MCF 10A (cell line): ENCODE results near the gene ALOX15B. TPM values are rescaled to one million over a fixed set of nuclear protein-coding genes. Genes with fewer than 3 reads are reported as not detected.
A peak's percentile ranks its signal among the peaks of the same experiment; 100 is the strongest.

Source experiments
- BruUV-seq: library from RNA; stranded (reverse); fragments of 400-500 nt; replicated peaks from 2 replicates; lab custom pipeline; 2021; lab: Mats Ljungman, UMichigan
- CTCF ChIA-PET: fragments of 300-600 bp; sonication (Branson Sonifier 250); formaldehyde crosslinking; extraction: SDS; loops from one replicate; lab custom pipeline; 2021; ENCODE audit warnings: antibody characterized with exemption, inconsistent platforms; lab: Yijun Ruan, JAX
- POLR2A ChIA-PET: fragments of 300-600, 350-650 bp; sonication (Branson Sonifier 250); formaldehyde crosslinking; extraction: SDS; loops from one replicate; lab custom pipeline; 2020; ENCODE audit warnings: antibody characterized with exemption, inconsistent platforms; lab: Yijun Ruan, JAX
- DNase-seq: peaks from one replicate; pipeline ENCODE4 v3.0.0-alpha.2; 2018; ENCODE audit not compliant: unreplicated experiment
- H3K27ac Mint-ChIP-seq: one replicate; pipeline ENCODE4 v1.8.0; 2022; ENCODE audit warnings: mild to moderate bottlenecking, low read depth, mixed read lengths; ENCODE audit not compliant: unreplicated experiment
- H3K27me3 Mint-ChIP-seq: one replicate; pipeline ENCODE4 v1.8.0; 2022; ENCODE audit warnings: mixed read lengths; ENCODE audit not compliant: insufficient read depth, unreplicated experiment
- H3K36me3 Mint-ChIP-seq: one replicate; pipeline ENCODE4 v1.8.0; 2022; ENCODE audit warnings: mild to moderate bottlenecking, moderate library complexity, mixed read lengths; ENCODE audit not compliant: insufficient read depth, unreplicated experiment
- H3K4me1 Mint-ChIP-seq: one replicate; pipeline ENCODE4 v1.8.0; 2022; ENCODE audit warnings: mixed read lengths; ENCODE audit not compliant: insufficient read depth, unreplicated experiment
- H3K4me3 Mint-ChIP-seq: one replicate; pipeline ENCODE4 v1.8.0; 2022; ENCODE audit warnings: mild to moderate bottlenecking, moderate library complexity, mixed read lengths; ENCODE audit not compliant: unreplicated experiment
- H3K9me3 Mint-ChIP-seq: one replicate; pipeline ENCODE4 v1.8.0; 2022; ENCODE audit warnings: mixed read lengths; ENCODE audit not compliant: unreplicated experiment
- CTCF ChIP-seq: fragments of 200-600 bp; IDR thresholded peaks from one replicate; pipeline ENCODE4 v1.8.0; 2022; ENCODE audit warnings: antibody characterized with exemption, mild to moderate bottlenecking; ENCODE audit not compliant: unreplicated experiment
- intact Hi-C: fragments of 100-400 bp; cut with micrococcal nuclease; formaldehyde crosslinking; loops from 2 replicates; pipeline ENCODE4 v1.14.1; 2022
- total RNA-seq: library from RNA; stranded (reverse); gene quantifications from 2 replicates; pipeline ENCODE4 v1.2.3, GENCODE V29; 2022

ALOX15B gene
- total RNA-seq, 1 experiment from 2014 or later, result 27.6 TPM

DNA sequence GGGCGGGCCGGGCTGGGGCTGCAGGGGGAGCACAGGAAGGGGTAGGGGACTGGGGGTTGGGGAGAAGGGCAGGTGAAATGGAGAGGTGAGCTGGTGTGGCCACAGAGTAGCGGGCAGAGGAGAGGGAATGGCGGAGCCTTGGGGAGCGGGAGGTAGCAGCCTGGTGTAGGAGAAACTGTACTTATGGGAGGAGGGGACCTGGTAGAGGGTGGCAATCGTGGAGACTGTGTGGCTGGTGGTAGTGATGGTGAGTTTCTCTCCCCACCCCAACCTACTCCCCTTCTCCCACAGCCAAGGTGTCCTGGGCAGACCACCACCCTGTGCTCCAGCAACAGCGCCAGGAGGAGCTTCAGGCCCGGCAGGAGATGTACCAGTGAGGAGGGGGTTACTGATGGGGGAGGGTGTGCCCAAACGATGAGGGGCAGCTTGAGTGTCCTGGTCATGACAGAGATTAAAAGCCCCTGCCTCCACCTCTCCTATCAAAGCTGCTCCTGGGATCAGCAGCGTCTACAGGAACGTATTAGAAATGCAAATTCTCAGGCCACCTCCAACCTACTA is 831 bp downstream of the ALOX15B start:
- Mint-ChIP-seq H3K27ac (peak overlapping the region; percentile 95), H3K36me3 (peaks cover 31% of the 10 kb centered on the region), H3K27me3 (no peaks in the 10 kb centered on the region), H3K9me3 (peaks cover 6% of the 10 kb centered on the region), H3K4me1 (peaks cover 23% of the 10 kb centered on the region), H3K4me3 (peak overlapping the region; percentile 82)
- ChIA-PET POLR2A (interaction anchor here (2.0 to 5.5 kb wide), 7 partner anchors 9 to 124 kb away, joined by 9 to 155 read pairs (median 15); partner anchors contain the start of genes CNTROB, RNF227 and TRAPPC1), CTCF (interaction anchor here (1.1 to 7.3 kb wide), 5 partner anchors 9 to 107 kb away, joined by 3 to 167 read pairs (median 28); no protein-coding TSS in a partner anchor)
- TF ChIP-seq CTCF, result no peak
- BruUV-seq, result no TSS peak
- DNase-seq, result no peak
- intact Hi-C loops, result loop anchor here (2.0 to 5.0 kb wide), 2 partner anchors 107 to 177 kb away; partner anchors contain the start of genes CNTROB and TRAPPC1

- TF ChIP-seq CTCF, result peak; percentile 87
- CTCF ChIA-PET, result interaction anchor here (0.6 to 7.3 kb wide), 40 partner anchors 10 to 298 kb away, joined by 3 to 167 read pairs (median 5); partner anchors contain the start of genes CNTROB, NAA38, RNF227 and TRAPPC1
- Mint-ChIP-seq H3K36me3 (peaks cover 44% of the 10 kb centered on the region), H3K27me3 (no peaks in the 10 kb centered on the region), H3K4me1 (peaks cover 23% of the 10 kb centered on the region), H3K9me3 (peaks cover 6% of the 10 kb centered on the region), H3K4me3 (peak overlapping the region; percentile 82), H3K27ac (peak overlapping the region; percentile 95)
- BruUV-seq, result no TSS peak
- POLR2A ChIA-PET, result interaction anchor here (0.6 to 5.5 kb wide), 30 partner anchors 9 to 199 kb away, joined by 3 to 155 read pairs (median 6); partner anchors contain the start of genes CNTROB, NAA38, RNF227 and TRAPPC1
- DNase-seq, result peak; percentile 91
- intact Hi-C loops, result loop anchor here (1.0 to 5.0 kb wide), 6 partner anchors 25 to 298 kb away; partner anchors contain the start of genes CNTROB and TRAPPC1
These were observed 2.5 kb downstream of the ALOX15B start for GRCh38 chr17:8041249-8041928.

DNA sequence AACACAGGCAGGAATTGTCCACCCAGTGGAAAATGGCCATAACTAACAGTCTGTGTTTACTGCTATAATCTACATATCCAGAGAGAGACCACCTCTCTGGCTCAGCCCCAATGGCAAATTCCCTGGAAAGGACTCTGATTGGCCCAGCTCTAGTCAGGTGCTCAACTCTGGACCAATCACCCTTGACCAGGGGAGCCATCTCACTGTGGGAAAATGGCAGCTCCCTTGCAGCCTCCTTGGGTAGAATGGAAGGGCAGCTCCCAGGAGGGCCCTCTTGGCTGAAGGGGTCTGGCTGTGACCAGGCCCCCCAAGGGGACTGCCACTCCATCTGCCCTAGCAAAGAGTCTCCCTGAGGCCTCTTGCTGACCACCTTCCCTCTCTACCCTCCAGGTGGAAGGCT is 3.1 kb downstream of the ALOX15B start:
- intact Hi-C loops, result loop anchor here (1.0 to 5.0 kb wide), 6 partner anchors 26 to 299 kb away; partner anchors contain the start of genes CNTROB and TRAPPC1
- POLR2A ChIA-PET, result interaction anchor here (0.6 to 5.5 kb wide), 19 partner anchors 12 to 180 kb away, joined by 3 to 155 read pairs (median 8); partner anchors contain the start of genes CNTROB, RNF227 and TRAPPC1
- peaks cover 23% of the 10 kb centered on the region for H3K4me1 Mint-ChIP-seq

More for the DNA sequence above, 3.1 kb downstream of the ALOX15B start:
- H3K27me3 Mint-ChIP-seq, result no peaks in the 10 kb centered on the region
- H3K9me3 Mint-ChIP-seq, result peaks cover 6% of the 10 kb centered on the region
- H3K36me3 Mint-ChIP-seq, result peaks cover 44% of the 10 kb centered on the region
- no peak for TF ChIP-seq CTCF
- no peak for DNase-seq
- no peak overlapping the region for H3K4me3 Mint-ChIP-seq
- no TSS peak for BruUV-seq
- H3K27ac Mint-ChIP-seq, result no peak overlapping the region
- CTCF ChIA-PET, result interaction anchor here (0.7 to 7.3 kb wide), 27 partner anchors 10 to 217 kb away, joined by 3 to 167 read pairs (median 7); partner anchors contain the start of gene NAA38
